Measurements from ENCODE around the gene G2E3.
"Not testable (repeated sequence)": the region's sequence is repeated elsewhere in the genome, so short reads cannot be mapped to it uniquely, and the experiment has no call there.

Gene G2E3

GRCh38 chr14:30600922-30601918 is 42.3 kb downstream of the G2E3 start:
- no peak for FAIRE-seq

GRCh38 chr14:30603402-30603801 is 44.4 kb downstream of the G2E3 start:
- DNase-seq (ENCODE audit: extremely low spot score, insufficient read length, low read depth) = no peak
- FAIRE-seq = no peak

More at GRCh38 chr14:30600922-30601918, 42.3 kb downstream of the G2E3 start:
- DNase-seq (ENCODE audit: extremely low spot score, insufficient read length, low read depth) = no peak

GRCh38 chr14:30604696-30605095 is 45.7 kb downstream of the G2E3 start:
- FAIRE-seq; DNase-seq (ENCODE audit: extremely low spot score, insufficient read length, low read depth): not testable (repeated sequence)

- DNase-seq (ENCODE audit: extremely low spot score, insufficient read length, low read depth) (no peak), FAIRE-seq (no peak)
Measured at GRCh38 chr14:30607156-30607780, 48.3 kb downstream of the G2E3 start.

GRCh38 chr14:30608533-30609006 is 49.6 kb downstream of the G2E3 start:
- FAIRE-seq (no peak), DNase-seq (ENCODE audit: extremely low spot score, insufficient read length, low read depth) (no peak)

GRCh38 chr14:30610787-30611343 is 51.9 kb downstream of the G2E3 start:
- DNase-seq (ENCODE audit: extremely low spot score, insufficient read length, low read depth) (no peak), FAIRE-seq (no peak)

- FAIRE-seq = no peak
- DNase-seq (ENCODE audit: extremely low spot score, insufficient read length, low read depth) = no peak
Measured at GRCh38 chr14:30614155-30614554, 55.2 kb downstream of the G2E3 start.

- FAIRE-seq (peak; percentile 71), DNase-seq (ENCODE audit: extremely low spot score, insufficient read length, low read depth) (no peak)
Measured at GRCh38 chr14:30620178-30620577, 61.2 kb downstream of the G2E3 start.

GRCh38 chr14:30621354-30621939 is 62.5 kb downstream of the G2E3 start:
- FAIRE-seq = no peak
- no peak for DNase-seq (ENCODE audit: extremely low spot score, insufficient read length, low read depth)

GRCh38 chr14:30621940-30622830 is 63.2 kb downstream of the G2E3 start, which contains the start of gene SCFD1:
SCFD1 (plus strand) TSS chr14:30622319; CDS start chr14:30622339, 20 bp downstream.
- FAIRE-seq = peak; percentile 96
- DNase-seq (ENCODE audit: extremely low spot score, insufficient read length, low read depth) = peak; percentile 73

- FAIRE-seq (no peak), DNase-seq (ENCODE audit: extremely low spot score, insufficient read length, low read depth) (no peak)
Measured at GRCh38 chr14:30623412-30624131, 64.6 kb downstream of the G2E3 start.

- DNase-seq (ENCODE audit: extremely low spot score, insufficient read length, low read depth) (no peak), FAIRE-seq (no peak)
Measured at GRCh38 chr14:30624132-30624423, 65.1 kb downstream of the G2E3 start.

- no peak for FAIRE-seq
- DNase-seq (ENCODE audit: extremely low spot score, insufficient read length, low read depth) = no peak
Measured at GRCh38 chr14:30625533-30625932, 66.6 kb downstream of the G2E3 start.

- not testable (repeated sequence) for DNase-seq (ENCODE audit: extremely low spot score, insufficient read length, low read depth)
Measured at GRCh38 chr14:30629432-30629831, 70.5 kb downstream of the G2E3 start.

GRCh38 chr14:30630248-30630647 is 71.3 kb downstream of the G2E3 start:
- FAIRE-seq (no peak), DNase-seq (ENCODE audit: extremely low spot score, insufficient read length, low read depth) (no peak)

More at GRCh38 chr14:30629432-30629831, 70.5 kb downstream of the G2E3 start:
- FAIRE-seq = not testable (repeated sequence)

- DNase-seq (ENCODE audit: extremely low spot score, insufficient read length, low read depth) = no peak
- no peak for FAIRE-seq
Measured at GRCh38 chr14:30632730-30633129, 73.8 kb downstream of the G2E3 start.

GRCh38 chr14:30638926-30639325 is 80.0 kb downstream of the G2E3 start:
- FAIRE-seq = no peak
- no peak for DNase-seq (ENCODE audit: extremely low spot score, insufficient read length, low read depth)

GRCh38 chr14:30641207-30641606 is 82.2 kb downstream of the G2E3 start:
- FAIRE-seq = no peak

GRCh38 chr14:30644462-30644861 is 85.5 kb downstream of the G2E3 start:
- DNase-seq (ENCODE audit: extremely low spot score, insufficient read length, low read depth); FAIRE-seq: not testable (repeated sequence)

More at GRCh38 chr14:30641207-30641606, 82.2 kb downstream of the G2E3 start:
- DNase-seq (ENCODE audit: extremely low spot score, insufficient read length, low read depth) = no peak
